Smooth muscle cell (in vitro differentiated cells): Measurements from ENCODE around the gene GRHL3. TPM values are rescaled to one million over a fixed set of nuclear protein-coding genes. Genes with fewer than 3 reads are reported as not detected.

Experiments used
- DNase-seq: peaks from one replicate; lab custom pipeline; 2025; ENCODE audit not compliant: unreplicated experiment; lab: John Stamatoyannopoulos, UW
- H2AFZ ChIP-seq: fragments of 200-600 bp; sonication (generic); 2 replicates; pipeline ENCODE4 v1.6.0; 2016; ENCODE audit warnings: antibody characterized with exemption, low read depth, mild to moderate bottlenecking
- H3F3A ChIP-seq: fragments of 200-600 bp; sonication (generic); 2 replicates; pipeline ENCODE4 v1.6.0; 2017; ENCODE audit warnings: antibody characterized with exemption, low read depth
- H3K27ac ChIP-seq: fragments of 200-600 bp; sonication (generic); 2 replicates; pipeline ENCODE4 v1.5.1; 2016; ENCODE audit warnings: low read depth, mild to moderate bottlenecking
- H3K27me3 ChIP-seq: fragments of 200-600 bp; sonication (generic); 2 replicates; pipeline ENCODE4 v1.6.1; 2016; ENCODE audit warnings: low read depth, mild to moderate bottlenecking
- H3K36me3 ChIP-seq: fragments of 200-600 bp; sonication (generic); 2 replicates; pipeline ENCODE4 v1.5.1; 2016; ENCODE audit warnings: low read depth
- H3K4me1 ChIP-seq: fragments of 200-600 bp; sonication (generic); 2 replicates; pipeline ENCODE4 v1.5.1; 2016; ENCODE audit warnings: low read depth
- H3K4me2 ChIP-seq: fragments of 200-600 bp; sonication (generic); 2 replicates; pipeline ENCODE4 v1.6.0; 2016; ENCODE audit warnings: mild to moderate bottlenecking
- H3K4me3 ChIP-seq: fragments of 200-600 bp; sonication (generic); 2 replicates; pipeline ENCODE4 v1.5.1; 2016; ENCODE audit warnings: mild to moderate bottlenecking
- H3K79me2 ChIP-seq: fragments of 200-600 bp; sonication (generic); 2 replicates; pipeline ENCODE4 v1.6.0; 2016; ENCODE audit warnings: low read depth, mild to moderate bottlenecking
- H3K9ac ChIP-seq: fragments of 200-600 bp; sonication (generic); 2 replicates; pipeline ENCODE4 v1.6.0; 2016; ENCODE audit warnings: low read depth
- H3K9me3 ChIP-seq: fragments of 200-600 bp; sonication (generic); replicated peaks from 2 replicates; pipeline ENCODE4 v1.5.1; 2016; ENCODE audit warnings: low read depth
- H4K20me1 ChIP-seq: fragments of 200-600 bp; sonication (generic); 2 replicates; pipeline ENCODE4 v1.6.0; 2016; ENCODE audit warnings: low read depth
- WGBS: methylation state at CpG from one replicate; pipeline ENCODE4 v1.1.7; 2016; ENCODE audit warnings: low lambda C conversion rate; 5-methylcytosine and 5-hydroxymethylcytosine counted together
- polyA plus RNA-seq: library from polyadenylated mRNA; unstranded; fragments of >200 nt; fragmentation: Nextera tagmentation; extraction: Ambion mirVana; gene quantifications from 2 replicates; pipeline ENCODE4 v1.2.1, GENCODE V29; 2016
- total RNA-seq: library from RNA; depleted of rRNA; stranded (reverse); fragments of >200 nt; gene quantifications from 2 replicates; pipeline ENCODE4 v1.2.3, GENCODE V29; 2014
- TF ChIP-seq, protein P1 (sequence below): fragments of 200-600 bp; sonication (generic); IDR thresholded peaks from 2 replicates; pipeline ENCODE4 v1.5.1; 2017; ENCODE audit warnings: borderline replicate concordance, mild to moderate bottlenecking, antibody characterized with exemption; ENCODE audit not compliant: insufficient read depth, poor library complexity, severe bottlenecking

The GRHL3 gene
- total and polyA plus RNA-seq, 2 experiments from 2014 or later: 0.87 to 10.5 TPM

DNA sequence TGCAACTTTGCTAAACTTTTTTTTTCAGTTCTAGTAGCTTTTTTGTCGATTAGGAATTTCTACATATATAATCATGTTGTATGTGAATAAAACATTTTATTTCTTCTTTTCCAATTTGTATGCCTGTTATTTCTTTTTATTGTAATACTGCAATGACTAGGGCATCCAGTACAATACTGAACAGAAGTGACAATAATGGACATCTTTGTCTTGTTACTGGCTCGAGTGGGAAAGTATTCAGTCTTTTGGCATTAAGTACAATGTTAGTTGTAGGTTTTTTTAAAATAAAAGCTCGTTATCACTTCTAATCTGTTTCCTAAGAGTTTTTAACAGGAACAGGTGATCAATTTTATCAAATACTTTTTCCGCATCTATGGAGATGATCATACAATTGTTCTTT lies 84.6 kb downstream of the GRHL3 start:
- H3K27me3 ChIP-seq: no peaks in the 10 kb centered on the region
- no peak overlapping the region for H3K27ac ChIP-seq
- H2AFZ ChIP-seq: no peak overlapping the region
- no peaks in the 10 kb centered on the region for H3K4me1 ChIP-seq
- TF ChIP-seq, protein P1, sequence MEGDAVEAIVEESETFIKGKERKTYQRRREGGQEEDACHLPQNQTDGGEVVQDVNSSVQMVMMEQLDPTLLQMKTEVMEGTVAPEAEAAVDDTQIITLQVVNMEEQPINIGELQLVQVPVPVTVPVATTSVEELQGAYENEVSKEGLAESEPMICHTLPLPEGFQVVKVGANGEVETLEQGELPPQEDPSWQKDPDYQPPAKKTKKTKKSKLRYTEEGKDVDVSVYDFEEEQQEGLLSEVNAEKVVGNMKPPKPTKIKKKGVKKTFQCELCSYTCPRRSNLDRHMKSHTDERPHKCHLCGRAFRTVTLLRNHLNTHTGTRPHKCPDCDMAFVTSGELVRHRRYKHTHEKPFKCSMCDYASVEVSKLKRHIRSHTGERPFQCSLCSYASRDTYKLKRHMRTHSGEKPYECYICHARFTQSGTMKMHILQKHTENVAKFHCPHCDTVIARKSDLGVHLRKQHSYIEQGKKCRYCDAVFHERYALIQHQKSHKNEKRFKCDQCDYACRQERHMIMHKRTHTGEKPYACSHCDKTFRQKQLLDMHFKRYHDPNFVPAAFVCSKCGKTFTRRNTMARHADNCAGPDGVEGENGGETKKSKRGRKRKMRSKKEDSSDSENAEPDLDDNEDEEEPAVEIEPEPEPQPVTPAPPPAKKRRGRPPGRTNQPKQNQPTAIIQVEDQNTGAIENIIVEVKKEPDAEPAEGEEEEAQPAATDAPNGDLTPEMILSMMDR: no peak
- no peaks in the 10 kb centered on the region for H3K36me3 ChIP-seq
- H3K79me2 ChIP-seq: no peaks in the 10 kb centered on the region
- H3F3A ChIP-seq: no peaks in the 10 kb centered on the region
- WGBS: 95% methylated on average over 4 of the region's 4 CpGs
- DNase-seq: no peak
- no peaks in the 10 kb centered on the region for H3K9me3 ChIP-seq
- H3K4me3 ChIP-seq: no peak overlapping the region
- no peak overlapping the region for H3K9ac ChIP-seq
- no peak overlapping the region for H3K4me2 ChIP-seq
- H4K20me1 ChIP-seq: no peaks in the 10 kb centered on the region

Other genes starting within 250 kb of the GRHL3 start
- gene MYOM3, start 207.2 kb upstream of the GRHL3 start, total RNA-seq: 0.18 and 0.63 TPM in 2 replicates
- 0.26 and 0.64 TPM in 2 replicates for gene MYOM3, start 207.2 kb upstream of the GRHL3 start, polyA plus RNA-seq
- gene IL22RA1, start 176.2 kb upstream of the GRHL3 start, total RNA-seq: 0.31 and 0.40 TPM in 2 replicates
- gene IL22RA1, start 176.2 kb upstream of the GRHL3 start, polyA plus RNA-seq: 0.64 TPM in 1 of 2 replicates, not detected in the other
- 0.58 and 0.67 TPM in 2 replicates for gene IFNLR1, start 132.1 kb upstream of the GRHL3 start, total RNA-seq
- 0.25 and 2.9 TPM in 2 replicates for gene IFNLR1, start 132.1 kb upstream of the GRHL3 start, polyA plus RNA-seq
- gene STPG1, start 94.4 kb downstream of the GRHL3 start, total RNA-seq: 4.2 and 6.8 TPM in 2 replicates
- 4.9 and 7.6 TPM in 2 replicates for gene STPG1, start 94.4 kb downstream of the GRHL3 start, polyA plus RNA-seq
- 17.2 and 22.5 TPM in 2 replicates for gene NIPAL3, start 96.4 kb downstream of the GRHL3 start, total RNA-seq
- gene NIPAL3, start 96.4 kb downstream of the GRHL3 start, polyA plus RNA-seq: 9.3 and 13.3 TPM in 2 replicates
- 15.7 and 20.0 TPM in 2 replicates for gene RCAN3, start 183.5 kb downstream of the GRHL3 start, total RNA-seq
- 4.5 and 5.3 TPM in 2 replicates for gene RCAN3, start 183.5 kb downstream of the GRHL3 start, polyA plus RNA-seq
- not detected in 2 replicates for gene NCMAP, start 236.7 kb downstream of the GRHL3 start, total RNA-seq
- not detected in 2 replicates for gene NCMAP, start 236.7 kb downstream of the GRHL3 start, polyA plus RNA-seq